Ramos (cell line): ENCODE measurements around the gene SYP.
"Not testable (repeated sequence)": the region's sequence is repeated elsewhere in the genome, so short reads cannot be mapped to it uniquely, and the experiment has no call there.

Source experiments
- in situ Hi-C: fragments of 300-500 bp; cut with MboI; formaldehyde crosslinking; loops from one replicate; pipeline ENCODE4 v1.14.3; 2022; ENCODE audit warnings: low sequenced_read_pairs; ENCODE audit not compliant: unreplicated experiment

The SYP gene

DNA sequence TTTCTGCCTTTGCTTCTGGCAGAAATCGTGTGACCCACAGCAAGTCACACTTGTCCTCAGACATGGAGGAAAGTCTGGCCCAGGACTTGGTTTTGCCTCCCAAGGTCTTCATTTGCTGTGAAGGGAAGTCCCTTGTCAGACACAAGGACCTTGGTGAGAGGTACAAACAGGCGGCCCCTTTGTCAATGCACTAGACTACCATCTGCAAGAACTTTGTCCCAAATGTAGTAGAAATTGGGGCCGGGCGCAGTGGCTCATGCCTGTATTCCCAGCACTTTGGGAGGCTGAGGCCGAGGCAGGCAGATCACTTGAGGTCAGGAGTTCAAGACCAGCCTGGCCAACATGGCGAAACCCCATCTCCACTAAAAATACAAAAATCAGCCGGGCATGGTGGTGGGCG lies 26.4 kb downstream of the SYP start:
- in situ Hi-C loops: not testable (repeated sequence)

DNA sequence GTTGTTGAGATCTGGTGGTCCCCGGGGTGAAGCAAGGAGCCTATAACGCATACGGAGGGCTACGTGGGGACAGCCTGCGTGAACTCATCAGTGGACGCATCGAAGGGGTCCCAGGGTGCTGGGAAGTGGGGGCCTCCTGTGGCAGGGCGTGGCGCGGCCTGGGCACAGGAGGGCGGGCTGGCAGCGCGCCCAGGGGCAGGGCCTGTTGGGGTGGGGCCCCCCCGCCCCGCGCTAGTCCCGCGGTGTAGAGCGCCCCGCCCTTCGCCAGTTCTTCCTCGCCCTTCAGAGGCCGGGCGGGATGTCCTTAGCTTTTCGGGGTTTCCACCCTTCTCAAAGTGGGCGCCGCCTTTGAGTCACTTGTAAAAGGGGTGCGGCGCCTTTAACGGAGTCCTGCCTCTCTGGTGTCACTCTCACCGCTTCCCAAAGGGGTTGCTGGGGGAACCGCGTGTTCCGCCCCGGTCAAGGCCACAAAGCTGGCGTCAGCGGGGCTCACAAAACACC lies 27.7 kb downstream of the SYP start:
- in situ Hi-C loops: no loop called here

DNA sequence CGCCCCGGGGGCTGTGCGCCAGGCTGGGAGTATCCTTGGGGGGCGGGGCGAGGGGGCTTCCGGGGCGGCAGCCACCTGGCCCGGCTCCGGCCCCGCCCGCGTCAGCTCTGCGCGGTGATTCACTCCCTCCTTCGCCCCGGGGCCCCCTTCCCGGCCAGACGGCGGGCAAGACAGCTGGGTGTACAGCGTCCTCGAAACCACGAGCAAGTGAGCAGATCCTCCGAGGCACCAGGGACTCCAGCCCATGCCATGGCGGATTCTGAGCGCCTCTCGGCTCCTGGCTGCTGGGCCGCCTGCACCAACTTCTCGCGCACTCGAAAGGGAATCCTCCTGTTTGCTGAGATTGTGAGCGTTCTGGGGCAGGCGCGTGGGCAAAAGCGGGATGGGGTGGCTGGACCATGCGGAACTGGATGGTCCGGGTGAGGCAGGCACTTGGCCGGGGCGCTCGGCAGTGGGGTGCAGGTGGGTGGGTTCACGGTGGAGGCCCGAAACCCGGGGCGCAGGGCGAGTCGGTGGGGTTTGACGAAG lies 28.2 kb downstream of the SYP start, which contains the start of gene PLP2:
PLP2 (plus strand) TSS at position 147 of the 528 bp plus-strand sequence; CDS start at position 250, 103 bp downstream.
- in situ Hi-C loops: no loop called here

DNA sequence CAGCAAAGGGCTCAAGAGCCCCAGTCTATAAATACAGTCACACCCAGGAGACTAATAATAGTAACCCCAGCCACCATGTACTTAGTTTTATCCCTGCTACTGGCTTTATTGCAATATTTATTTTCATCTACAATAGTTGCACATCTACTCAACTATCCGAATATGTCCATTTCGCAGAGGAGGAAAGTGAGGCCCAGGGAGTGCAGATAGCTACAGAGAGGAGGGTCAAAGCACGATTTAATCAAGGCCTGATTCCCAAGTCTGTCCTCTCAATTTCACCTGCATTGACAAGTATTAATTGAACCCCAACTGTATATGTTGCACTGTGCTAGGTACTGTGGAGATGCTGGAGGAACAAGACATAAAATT lies 32.3 kb downstream of the SYP start:
- in situ Hi-C loops: no loop called here

DNA sequence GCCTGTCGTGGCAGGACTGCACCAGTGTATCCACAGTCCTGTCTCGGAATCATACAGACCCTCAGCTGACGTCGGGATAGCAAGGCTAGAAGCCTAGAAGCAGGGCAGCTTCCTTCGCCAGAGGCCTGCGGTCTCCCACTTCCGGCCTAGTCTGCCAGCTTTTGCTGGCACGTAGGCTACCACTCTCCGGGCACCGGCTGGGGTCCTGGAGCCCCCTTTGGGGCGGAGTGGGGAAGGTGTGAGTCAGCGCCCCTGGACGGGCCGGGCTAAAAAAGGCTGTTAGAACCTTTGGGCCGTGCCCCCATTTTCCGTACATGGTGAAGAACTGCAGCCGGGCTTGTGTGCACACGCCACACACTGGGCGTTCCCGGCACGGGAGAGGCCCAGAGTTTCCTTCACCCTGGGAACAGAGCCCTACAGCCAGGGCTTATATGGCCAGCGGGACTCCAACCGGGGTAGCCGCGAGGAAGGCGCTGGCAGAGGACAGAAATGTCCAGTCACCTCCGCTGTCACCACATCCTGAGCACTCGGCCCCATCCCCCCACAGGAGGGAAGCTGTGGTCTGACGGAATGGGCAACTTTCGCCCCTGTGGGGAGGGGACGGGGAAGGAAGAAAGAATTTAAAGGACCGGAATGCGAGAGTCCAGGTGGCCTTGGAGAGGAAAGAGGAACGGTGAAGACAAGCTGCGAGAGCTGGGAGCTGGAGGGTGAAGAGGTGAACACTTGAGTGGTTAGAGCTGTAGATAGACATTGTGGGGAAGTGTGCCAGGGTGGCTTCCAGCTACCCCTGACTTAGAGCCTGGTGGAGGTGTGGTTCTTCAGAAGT lies 32.9 kb downstream of the SYP start:
- in situ Hi-C loops: no loop called here

DNA sequence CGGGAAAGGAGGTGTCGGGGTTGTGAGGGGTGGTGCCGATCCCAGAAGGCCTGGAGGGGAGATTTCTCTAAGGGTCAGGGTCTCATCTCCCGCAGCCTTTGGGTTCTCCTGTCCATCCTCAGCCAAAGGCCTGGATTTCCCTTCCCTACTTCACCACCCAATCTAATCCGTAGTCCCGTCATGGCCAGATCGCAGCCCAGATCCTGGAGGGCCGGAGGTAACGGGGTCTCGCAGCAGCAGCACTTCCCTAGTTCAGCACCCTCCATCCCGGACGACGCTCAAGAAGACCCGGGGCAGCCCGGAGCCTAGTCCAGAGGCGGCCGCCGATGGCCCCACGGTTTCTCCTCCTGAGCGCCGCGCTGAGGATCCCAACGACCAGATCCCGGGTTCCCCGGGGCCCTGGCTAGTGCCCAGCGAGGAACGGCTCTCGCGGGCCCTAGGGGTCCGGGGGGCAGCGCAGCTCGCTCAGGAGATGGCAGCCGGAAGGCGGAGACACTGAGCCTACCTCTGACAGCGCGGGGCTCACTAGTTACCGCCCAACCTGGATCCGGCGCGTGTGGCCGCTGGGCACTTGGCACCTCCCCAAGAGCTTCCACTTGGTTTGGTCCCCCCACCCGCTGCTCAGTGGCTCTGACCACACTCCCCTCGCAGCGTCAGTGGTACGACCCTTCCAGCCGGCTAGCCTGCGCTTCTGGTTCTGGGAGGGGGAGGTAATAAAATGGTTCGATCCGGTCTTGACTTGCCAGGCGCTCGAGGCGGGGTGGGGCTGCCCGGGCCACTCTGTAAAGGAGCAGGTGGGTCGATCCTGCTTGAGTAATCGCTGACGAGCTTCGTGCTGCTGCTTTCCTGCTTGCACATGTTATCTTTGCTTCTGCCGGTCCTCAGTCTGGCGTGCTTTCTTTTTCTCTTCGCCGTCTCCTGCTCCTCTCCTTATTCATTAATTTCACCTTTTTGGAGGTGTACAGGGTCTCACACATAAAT lies 33.8 kb downstream of the SYP start:
- in situ Hi-C loops: no loop called here

DNA sequence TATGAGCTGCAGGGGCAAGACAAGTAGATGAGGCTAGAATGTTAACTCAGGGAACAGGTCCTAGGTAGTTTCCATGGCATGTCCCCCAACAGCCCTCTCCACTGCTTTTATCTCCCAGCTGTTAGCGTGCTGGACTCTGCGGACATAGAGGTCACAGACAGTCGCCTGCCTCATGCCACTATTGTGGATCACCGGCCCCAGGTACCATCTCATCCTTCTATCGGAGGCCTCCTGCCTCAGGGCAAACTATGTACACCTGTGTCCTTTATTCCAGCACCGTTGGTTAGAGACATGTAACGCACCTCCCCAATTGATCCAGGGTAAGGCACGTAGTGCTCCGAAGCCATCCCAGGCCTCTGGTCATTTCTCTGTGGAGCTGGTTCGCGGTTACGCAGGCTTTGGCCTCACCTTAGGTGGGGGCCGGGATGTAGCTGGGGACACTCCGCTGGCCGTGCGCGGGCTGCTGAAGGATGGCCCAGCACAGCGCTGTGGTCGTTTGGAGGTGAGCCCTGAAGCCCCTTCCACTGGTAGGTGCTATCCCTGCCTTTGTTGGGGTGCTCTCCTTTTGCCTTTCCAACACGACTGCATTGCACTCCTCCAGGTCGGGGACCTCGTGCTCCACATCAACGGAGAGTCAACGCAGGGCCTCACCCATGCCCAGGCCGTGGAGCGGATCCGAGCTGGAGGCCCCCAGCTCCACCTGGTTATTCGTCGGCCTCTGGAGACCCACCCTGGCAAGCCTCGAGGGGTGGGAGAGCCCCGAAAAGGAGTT lies 35.2 kb downstream of the SYP start:
- in situ Hi-C loops: no loop called here

DNA sequence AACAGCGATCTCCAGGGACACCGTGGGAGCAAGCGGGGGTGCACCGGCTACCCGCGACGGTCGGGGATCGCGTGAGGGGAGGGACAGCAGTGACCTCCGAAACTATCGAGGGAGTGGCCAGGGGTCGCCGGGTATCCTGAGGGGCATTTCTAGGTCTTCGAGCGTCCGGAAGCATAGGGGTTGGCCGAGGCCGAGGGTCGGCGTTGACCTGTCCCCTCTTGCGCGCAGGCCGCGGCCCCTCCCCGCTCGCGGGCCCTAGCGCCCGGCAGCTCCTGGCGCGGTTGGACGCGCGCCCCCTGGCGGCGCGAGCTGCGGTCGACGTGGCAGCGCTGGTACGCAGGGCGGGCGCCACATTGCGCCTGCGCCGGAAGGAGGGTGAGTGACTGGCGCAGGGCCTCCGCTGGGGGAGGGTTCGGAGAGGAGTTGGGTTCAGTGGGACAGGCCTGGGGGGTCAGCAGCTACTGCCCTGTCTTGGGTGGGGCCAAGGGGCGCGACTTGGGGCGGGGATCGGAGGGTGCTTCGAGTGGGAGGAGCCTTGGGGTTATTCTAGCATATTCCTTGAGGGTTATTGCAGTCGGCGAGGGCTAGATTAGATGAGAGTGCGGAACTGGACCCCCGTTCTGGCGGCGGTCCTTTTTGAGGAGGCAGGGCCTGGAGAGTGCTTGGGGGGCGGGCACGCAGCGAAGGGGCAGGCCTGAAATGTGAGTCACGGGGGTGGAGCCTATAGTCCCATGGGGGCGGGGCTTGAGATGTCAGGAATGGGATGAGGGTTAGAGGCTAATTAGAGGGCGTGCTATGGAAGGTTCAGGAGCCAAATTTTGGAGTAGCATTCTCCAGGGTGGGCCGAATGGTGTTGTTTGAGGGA lies 36.2 kb downstream of the SYP start:
- in situ Hi-C loops: no loop called here

DNA sequence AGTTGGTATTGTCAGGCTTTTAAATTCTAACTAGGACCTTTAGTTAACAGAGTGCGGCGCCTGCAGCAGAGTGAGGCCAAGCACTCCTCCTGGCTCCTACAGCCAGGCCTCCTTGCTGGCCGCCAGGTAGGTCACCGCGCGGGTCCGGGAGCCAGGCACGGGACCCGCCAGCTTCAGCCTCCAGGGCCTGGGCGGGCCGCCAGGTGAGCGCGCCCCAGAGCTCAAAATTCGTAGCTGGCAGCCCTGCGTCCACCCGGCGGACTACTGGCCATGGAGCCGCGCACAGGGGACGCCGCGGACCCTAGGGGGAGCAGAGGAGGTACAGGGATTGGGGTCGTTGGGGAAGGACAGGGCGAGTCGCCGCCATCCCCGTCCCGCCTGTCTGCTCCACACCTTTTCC lies 37.4 kb downstream of the SYP start, which contains the start of gene MAGIX:
MAGIX (plus strand) TSS at position 139 of the 400 bp plus-strand sequence; CDS start at position 271, 132 bp downstream.
- in situ Hi-C loops: no loop called here

DNA sequence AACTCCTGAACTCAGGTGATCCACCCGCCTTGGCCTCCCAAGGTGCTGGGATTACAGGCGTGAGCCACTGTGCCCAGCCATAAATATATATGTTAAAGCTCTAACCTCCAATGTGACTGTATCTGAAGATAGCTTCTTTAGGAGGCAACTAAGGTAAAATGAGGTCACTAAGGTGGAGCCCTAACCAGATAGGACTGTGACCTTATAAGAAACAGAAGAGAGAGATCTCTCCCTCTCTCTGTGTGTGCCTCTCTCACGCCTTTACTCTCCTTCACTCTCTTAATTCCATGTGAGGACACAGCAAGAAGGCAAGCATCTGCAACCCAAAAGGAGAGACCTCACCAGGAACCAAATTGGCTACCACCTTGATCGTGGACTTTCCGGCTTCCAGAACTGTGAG lies 38.4 kb downstream of the SYP start:
- in situ Hi-C loops: no loop called here

DNA sequence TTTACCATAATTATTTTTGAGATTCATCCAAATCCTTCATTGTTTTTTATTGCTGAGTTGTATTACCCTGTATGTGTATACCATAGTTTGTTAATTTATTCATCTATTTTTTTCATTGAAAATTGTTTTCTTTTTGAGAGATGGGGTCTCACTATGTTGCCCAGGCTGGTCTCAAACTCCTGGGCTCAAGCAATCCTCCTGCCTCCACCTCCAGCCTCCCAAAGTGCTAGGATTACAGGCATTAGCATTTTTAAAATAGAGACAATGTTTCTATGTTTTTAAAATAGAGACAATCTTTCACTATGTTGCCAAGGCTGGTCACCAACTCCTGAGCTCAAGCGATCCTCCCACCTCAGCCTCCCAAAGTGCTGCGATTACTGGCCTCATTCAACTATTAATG lies 39.1 kb downstream of the SYP start:
- in situ Hi-C loops: no loop called here

DNA sequence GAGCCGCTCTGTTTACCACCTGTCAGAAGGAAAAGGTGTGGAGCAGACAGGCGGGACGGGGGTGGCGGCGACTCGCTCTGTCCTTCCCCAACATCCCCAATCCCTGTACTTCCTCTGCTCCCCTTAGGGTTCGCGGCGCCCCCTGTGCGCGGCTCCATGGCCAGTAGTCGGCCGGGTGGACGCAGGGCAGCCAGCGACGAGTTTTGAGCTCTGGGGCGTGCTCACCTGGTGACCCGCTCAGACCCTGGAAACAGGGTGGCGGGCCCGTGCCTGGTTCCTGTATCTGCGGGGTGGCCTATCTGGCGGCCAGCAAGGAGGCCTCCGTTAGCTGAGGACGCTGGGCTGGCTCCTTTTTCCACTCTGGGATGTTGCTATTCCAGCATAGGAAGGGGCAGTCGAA lies 42.8 kb downstream of the SYP start:
- in situ Hi-C loops: no loop called here

DNA sequence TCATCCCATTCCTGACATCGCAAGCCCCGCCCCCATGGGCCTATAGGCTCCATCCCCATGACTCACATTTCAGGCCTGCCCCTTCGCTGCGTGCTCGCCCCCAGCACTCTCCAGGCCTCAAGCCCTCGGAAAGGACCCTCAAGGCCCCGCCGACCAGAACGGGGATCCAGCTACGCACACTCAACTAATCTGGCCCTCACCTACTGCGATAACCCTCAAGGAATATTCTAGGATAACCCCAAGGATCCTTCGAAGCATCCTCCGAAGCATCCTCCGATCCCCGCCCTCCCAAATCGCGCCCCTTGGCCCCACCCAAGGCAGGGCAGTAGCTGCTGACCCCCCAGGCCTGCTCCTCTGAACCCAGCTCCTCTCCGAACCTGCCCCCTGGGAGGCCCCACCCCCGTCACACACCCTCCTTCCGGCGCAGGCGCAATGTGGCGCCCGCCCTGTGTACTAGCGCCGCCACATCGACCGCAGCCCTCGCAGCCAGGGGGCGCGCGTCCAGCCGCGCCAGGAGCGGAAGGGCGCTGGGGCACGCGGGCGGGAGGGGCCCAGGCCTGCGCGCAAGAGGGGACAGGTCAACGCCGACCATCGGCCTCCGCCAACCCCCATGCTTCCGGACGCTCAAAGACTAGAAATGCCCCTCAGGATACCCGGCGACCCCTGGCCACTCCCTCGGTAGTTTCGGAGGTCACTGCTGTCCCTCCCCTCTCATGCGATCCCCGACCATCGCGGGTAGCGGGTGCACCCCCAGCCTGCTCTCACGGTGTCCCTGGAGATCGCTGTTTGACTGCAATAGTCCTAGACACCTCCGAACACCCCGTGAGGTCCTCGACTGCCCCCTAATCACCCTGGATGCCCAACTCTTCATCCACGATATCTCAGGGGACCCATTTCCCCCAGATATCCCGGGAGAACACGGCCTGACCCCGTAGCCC lies 43.8 kb downstream of the SYP start:
- in situ Hi-C loops: no loop called here

DNA sequence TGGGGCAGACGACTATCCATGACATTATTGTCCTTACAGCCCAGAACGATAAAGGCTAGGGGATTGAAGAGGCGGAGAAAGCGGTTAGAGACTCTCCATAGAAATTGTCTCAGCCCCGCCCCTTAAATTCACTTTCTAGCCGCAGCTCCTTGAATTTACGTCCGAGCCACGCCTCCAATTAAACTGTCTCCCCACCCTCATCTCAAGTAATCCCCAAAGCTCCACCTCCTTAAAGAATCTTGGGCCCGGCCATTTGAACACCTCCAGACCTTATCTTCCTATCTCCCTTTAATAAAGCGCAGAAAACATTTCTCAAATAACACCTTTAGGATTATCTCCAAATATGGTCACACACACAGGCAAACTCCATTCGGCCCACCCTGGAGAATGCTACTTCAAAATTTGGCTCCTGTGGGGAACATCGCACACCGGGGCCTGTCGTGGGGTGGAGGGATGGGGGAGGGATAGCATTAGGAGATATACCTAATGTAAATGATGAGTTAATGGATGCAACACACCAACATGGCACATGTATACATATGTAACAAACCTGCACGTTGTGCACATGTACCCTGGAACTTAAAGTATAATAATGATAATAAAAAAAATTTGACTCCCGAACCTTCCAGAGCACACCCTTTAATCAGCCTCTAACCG lies 44.6 kb downstream of the SYP start:
- in situ Hi-C loops: no loop called here

DNA sequence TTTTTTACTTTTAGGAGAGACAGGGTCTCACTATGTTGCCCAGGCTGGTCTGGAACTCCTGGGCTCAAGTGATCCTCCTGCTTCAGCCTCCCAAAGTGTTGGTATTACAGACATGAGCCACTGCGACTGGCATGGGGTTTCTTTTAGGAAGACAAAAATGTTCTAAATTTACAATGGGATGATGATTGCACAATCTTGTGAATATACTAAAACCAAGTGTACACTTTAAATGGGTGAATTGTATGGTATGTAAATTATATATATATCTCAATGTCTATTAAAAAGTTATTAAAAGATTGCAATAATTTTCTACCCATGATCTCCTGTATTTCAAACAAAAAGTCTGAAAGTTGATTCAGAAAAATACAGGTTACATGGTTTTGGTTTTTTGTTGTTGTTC lies 46.5 kb downstream of the SYP start:
- in situ Hi-C loops: no loop called here

DNA sequence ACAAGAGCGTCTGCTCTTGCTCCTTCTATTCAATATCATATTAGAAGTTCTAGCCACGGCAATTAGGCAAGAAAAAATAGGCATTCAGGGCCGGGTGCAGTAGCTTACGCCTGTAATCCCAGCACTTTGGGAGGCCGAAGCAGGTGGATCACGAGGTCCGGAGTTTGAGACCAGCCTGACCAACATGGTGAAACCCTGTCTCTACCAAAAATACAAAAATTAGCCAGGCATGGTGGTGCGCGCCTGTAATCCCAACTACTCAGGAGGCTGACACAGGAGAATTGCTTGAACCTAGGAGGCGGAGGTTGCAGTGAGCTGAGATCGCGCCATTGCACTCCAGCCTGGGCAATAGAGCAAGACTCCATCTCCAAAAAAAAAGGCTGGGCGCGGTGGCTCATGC lies 50.7 kb downstream of the SYP start:
- in situ Hi-C loops: not testable (repeated sequence)

DNA sequence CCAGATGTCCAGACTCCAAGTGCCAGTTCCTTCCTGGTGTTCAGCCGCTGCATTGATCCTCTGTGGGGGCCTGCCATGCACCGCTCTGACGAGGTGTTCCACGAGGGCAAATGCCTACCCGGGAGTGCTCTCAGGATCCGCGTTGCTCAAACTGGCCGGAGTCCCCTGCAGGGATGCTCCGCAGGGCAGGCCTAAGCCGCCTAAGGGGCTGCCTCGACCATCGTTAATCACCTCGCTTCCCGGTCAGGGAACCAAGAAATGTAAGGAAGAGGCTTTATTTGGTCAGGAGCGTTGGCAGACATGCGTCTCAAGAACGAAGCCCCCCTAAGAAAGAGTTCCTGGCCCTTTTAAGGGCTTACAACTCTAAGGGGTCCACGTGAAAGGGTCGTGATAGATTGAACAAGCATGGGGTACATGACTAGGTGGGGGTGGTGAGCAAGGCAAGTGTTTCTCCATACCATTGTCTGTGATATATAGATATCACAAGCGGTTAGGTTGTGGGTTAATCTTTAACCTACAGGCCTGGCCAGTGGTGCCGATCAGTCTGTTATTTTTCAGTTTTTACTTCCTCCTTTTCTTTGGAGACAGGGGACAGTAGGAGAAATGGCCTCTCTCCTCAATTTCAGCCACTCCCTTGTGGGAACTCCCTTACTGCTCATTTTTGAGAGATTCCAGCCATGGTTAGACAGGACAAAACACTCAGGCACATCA lies 51.4 kb downstream of the SYP start:
- in situ Hi-C loops: not testable (repeated sequence)
